ENCODE results near the gene FAM89A.

- TF ChIP-seq CTCF (conservative IDR thresholded peaks at IDR 0.05; ENCODE audit: low read length), result no peak
- no peak for TF ChIP-seq EZH2phosphoT487 (IDR thresholded peaks at IDR 0.05; ENCODE audit: borderline replicate concordance)
These were observed 1.0 kb upstream of the FAM89A start for GRCh38 chr1:231040800-231041718.
